Mesendoderm (in vitro differentiated cells): Measurements from ENCODE around the gene CCDC186.
A peak's percentile ranks its signal among the peaks of the same experiment; 100 is the strongest.

ENCODE experiments used
- DNase-seq: peaks from one replicate; pipeline ENCODE4 v3.0.0; 2013
- H2AK5ac ChIP-seq: 2 replicates; pipeline ENCODE4 v1.6.1; 2013; ENCODE audit warnings: low read length, inconsistent platforms
- H2BK120ac ChIP-seq: 2 replicates; pipeline ENCODE4 v1.6.1; 2013; ENCODE audit warnings: low read depth, mild to moderate bottlenecking, low read length, moderate library complexity, mixed read lengths
- H2BK15ac ChIP-seq: replicated peaks from 2 replicates; pipeline ENCODE4 v1.6.1; 2013; ENCODE audit warnings: low read depth, mild to moderate bottlenecking, moderate library complexity
- H2BK5ac ChIP-seq: 2 replicates; pipeline ENCODE4 v1.6.1; 2013; ENCODE audit warnings: low read length, inconsistent platforms
- H3K18ac ChIP-seq: 2 replicates; pipeline ENCODE4 v1.6.1; 2013; ENCODE audit warnings: mild to moderate bottlenecking, low read length, mixed read lengths
- H3K23ac ChIP-seq: one replicate; pipeline ENCODE4 v1.6.1; 2013; ENCODE audit warnings: low read length
- H3K27ac ChIP-seq: 2 replicates; pipeline ENCODE4 v1.5.1; 2013; ENCODE audit warnings: low read depth, mild to moderate bottlenecking, inconsistent platforms, low read length, moderate library complexity
- H3K27me3 ChIP-seq: 2 replicates; pipeline ENCODE4 v1.6.1; 2013; ENCODE audit warnings: low read length, control low read depth, mild to moderate bottlenecking, inconsistent platforms; ENCODE audit not compliant: insufficient read depth, poor library complexity
- H3K36me3 ChIP-seq: 2 replicates; pipeline ENCODE4 v1.6.1; 2013; ENCODE audit warnings: low read length, inconsistent platforms; ENCODE audit not compliant: control insufficient read depth, insufficient read depth
- H3K4ac ChIP-seq: one replicate; pipeline ENCODE4 v1.6.1; 2013; ENCODE audit warnings: low read depth, mild to moderate bottlenecking, low read length, moderate library complexity
- H3K4me1 ChIP-seq: 2 replicates; pipeline ENCODE4 v1.6.1; 2013; ENCODE audit warnings: low read depth, low read length, inconsistent platforms; ENCODE audit not compliant: control insufficient read depth
- H3K4me2 ChIP-seq: 2 replicates; pipeline ENCODE4 v1.6.1; 2013; ENCODE audit warnings: low read length
- H3K4me3 ChIP-seq: 2 replicates; pipeline ENCODE4 v1.5.1; 2013; ENCODE audit warnings: mild to moderate bottlenecking, low read length
- H3K56ac ChIP-seq: one replicate; pipeline ENCODE4 v1.6.1; 2013; ENCODE audit warnings: low read length
- H3K79me1 ChIP-seq: 2 replicates; pipeline ENCODE4 v1.6.1; 2013; ENCODE audit warnings: low read length, inconsistent platforms
- H3K79me2 ChIP-seq: 2 replicates; pipeline ENCODE4 v1.6.1; 2013; ENCODE audit warnings: mild to moderate bottlenecking, low read length; ENCODE audit not compliant: control insufficient read depth, insufficient read depth
- H3K9ac ChIP-seq: 2 replicates; pipeline ENCODE4 v1.6.1; 2013; ENCODE audit warnings: low read length, inconsistent platforms
- H4K5ac ChIP-seq: one replicate; pipeline ENCODE4 v1.6.1; 2013; ENCODE audit warnings: low read length
- H4K8ac ChIP-seq: one replicate; pipeline ENCODE4 v1.6.1; 2013; ENCODE audit warnings: low read depth, mild to moderate bottlenecking, control low read depth, low read length, moderate library complexity
- WGBS: extraction: QIAGEN DNeasy Blood & Tissue Kit; methylation state at CpG from one replicate; pipeline ENCODE4 v1.1.7; 2013; ENCODE audit warnings: low lambda C conversion rate, missing lambda C conversion rate; ENCODE audit not compliant: insufficient coverage; ENCODE audit errors: extremely low coverage; 5-methylcytosine and 5-hydroxymethylcytosine counted together

Gene CCDC186

DNA sequence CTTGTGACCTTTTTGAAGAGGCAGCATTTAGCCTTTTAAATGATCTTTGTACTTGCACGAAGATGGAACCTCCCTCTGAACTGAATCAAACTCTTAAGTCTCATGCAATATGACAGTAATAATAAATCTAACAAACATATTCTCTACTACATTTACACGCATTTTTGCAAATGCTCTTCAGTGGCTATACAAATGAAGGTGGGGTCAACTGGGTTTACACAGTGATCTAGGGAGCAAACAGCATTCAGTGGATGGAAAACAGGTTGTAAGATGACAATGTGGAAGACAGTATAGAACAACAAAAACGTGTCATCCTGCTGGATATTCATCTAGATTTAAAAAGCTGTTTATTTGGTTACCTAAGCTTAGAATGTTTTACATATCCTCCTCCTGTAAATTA, 7.5 kb downstream of the CCDC186 start:
- Histone ChIP-seq H3K27ac (no peak overlapping the region), H3K18ac (no peak overlapping the region), H3K4me1 (peaks cover 4% of the 10 kb centered on the region), H3K4me2 (no peak overlapping the region), H3K9ac (no peak overlapping the region), H3K56ac (no peak overlapping the region), H3K79me2 (peaks cover 27% of the 10 kb centered on the region), H2BK120ac (no peak overlapping the region), H2AK5ac (no peak overlapping the region), H3K36me3 (no peaks in the 10 kb centered on the region), H2BK15ac (no peak overlapping the region), H2BK5ac (no peak overlapping the region), H3K4me3 (no peak overlapping the region), H4K5ac (no peak overlapping the region), H4K8ac (no peak overlapping the region), H3K4ac (no peak overlapping the region), H3K23ac (no peak overlapping the region), H3K27me3 (no peaks in the 10 kb centered on the region), H3K79me1 (peaks cover 7% of the 10 kb centered on the region)
- 100% methylated on average over 1 of the region's 3 CpGs for WGBS
- DNase-seq = no peak

DNA sequence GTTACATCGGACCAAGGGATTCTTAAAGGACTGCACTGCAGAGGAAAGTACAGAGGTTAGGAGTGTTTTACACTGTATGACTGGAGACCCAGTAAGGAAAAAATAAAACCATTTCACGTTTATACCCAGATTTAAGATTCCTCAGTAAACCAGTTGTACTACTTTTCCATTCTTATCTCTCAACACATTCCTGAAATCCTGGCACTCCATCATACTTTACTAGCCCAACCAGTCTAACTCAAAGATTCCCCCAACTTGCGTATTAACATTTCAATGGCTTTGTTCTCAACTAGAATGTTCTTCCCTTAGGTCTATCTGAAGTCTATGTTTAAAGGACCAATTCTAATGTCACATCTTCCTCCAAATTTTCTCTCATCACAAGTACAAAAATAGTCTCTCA, 8.0 kb downstream of the CCDC186 start:
- Histone ChIP-seq H3K79me1 (peaks cover 7% of the 10 kb centered on the region), H4K8ac (no peak overlapping the region), H2BK15ac (no peak overlapping the region), H3K4me1 (peaks cover 4% of the 10 kb centered on the region), H3K4me3 (no peak overlapping the region), H4K5ac (no peak overlapping the region), H3K4ac (no peak overlapping the region), H3K56ac (no peak overlapping the region), H3K36me3 (no peaks in the 10 kb centered on the region), H3K23ac (no peak overlapping the region), H3K79me2 (peaks cover 26% of the 10 kb centered on the region), H3K27me3 (no peaks in the 10 kb centered on the region), H3K9ac (no peak overlapping the region), H3K27ac (no peak overlapping the region), H2BK5ac (no peak overlapping the region), H2BK120ac (no peak overlapping the region), H3K4me2 (no peak overlapping the region), H3K18ac (no peak overlapping the region), H2AK5ac (no peak overlapping the region)
- DNase-seq = peak; percentile 75
- no CpG with 5 or more reads among the region's 3 CpGs for WGBS

DNA sequence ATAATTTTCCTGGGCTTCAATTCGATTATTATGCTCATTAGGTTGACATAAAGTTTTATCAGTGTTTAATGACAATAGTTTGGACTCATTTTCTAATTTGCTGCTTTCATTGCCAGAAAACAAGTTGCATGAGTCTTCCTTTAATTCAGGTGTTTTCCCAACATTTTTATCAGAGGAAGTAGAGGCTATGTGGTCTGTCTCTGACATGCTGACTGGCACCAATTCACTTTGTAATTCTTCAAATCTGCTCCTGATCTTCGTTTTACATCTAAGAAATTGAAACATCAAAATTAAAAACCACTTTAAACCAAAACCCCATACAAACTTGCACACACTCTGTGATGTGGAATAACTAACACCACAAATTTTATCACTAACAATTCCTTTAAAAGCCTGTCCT, 10.9 kb downstream of the CCDC186 start:
- Histone ChIP-seq H3K18ac (no peak overlapping the region), H3K36me3 (no peaks in the 10 kb centered on the region), H3K56ac (no peak overlapping the region), H4K5ac (no peak overlapping the region), H3K4ac (no peak overlapping the region), H4K8ac (no peak overlapping the region), H2BK120ac (no peak overlapping the region), H2BK15ac (no peak overlapping the region), H3K4me3 (no peak overlapping the region), H2AK5ac (no peak overlapping the region), H3K4me1 (peaks cover 4% of the 10 kb centered on the region), H3K4me2 (no peak overlapping the region), H2BK5ac (no peak overlapping the region), H3K79me1 (peaks cover 3% of the 10 kb centered on the region), H3K23ac (no peak overlapping the region), H3K9ac (no peak overlapping the region), H3K27ac (no peak overlapping the region), H3K27me3 (no peaks in the 10 kb centered on the region), H3K79me2 (peaks cover 12% of the 10 kb centered on the region)
- no CpG with 5 or more reads among the region's 2 CpGs for WGBS
- no peak for DNase-seq

DNA sequence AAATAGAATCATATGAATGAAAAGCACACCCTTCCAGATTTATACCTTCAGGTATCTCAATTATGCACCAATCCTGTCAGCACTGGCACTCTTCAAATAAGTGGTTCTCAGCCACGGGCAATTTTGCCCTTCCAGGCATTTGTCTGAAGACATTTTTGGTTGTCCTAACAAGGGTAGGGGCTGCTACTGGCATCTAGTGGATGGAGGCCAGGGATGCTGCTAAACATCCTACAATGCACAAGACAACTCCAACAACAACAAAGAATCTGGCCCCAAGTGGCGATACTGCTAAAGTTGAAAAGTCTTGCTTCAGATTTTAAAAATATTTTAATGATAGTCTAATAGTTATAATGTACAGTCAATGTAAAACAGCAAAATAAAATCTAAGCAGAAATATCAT, 16.1 kb downstream of the CCDC186 start:
- H2BK120ac ChIP-seq = no peak overlapping the region
- no peak overlapping the region for H3K4me3 ChIP-seq
- H3K36me3 ChIP-seq = no peaks in the 10 kb centered on the region
- H2AK5ac ChIP-seq = no peak overlapping the region
- no peak overlapping the region for H3K56ac ChIP-seq
- no peak overlapping the region for H4K5ac ChIP-seq
- no peak overlapping the region for H2BK15ac ChIP-seq
- no peak overlapping the region for H3K9ac ChIP-seq
- H3K4me2 ChIP-seq = no peak overlapping the region
- H3K79me2 ChIP-seq = peaks cover 2% of the 10 kb centered on the region
- H2BK5ac ChIP-seq = no peak overlapping the region
- no peak overlapping the region for H3K27ac ChIP-seq
- no peaks in the 10 kb centered on the region for H3K4me1 ChIP-seq
- H3K27me3 ChIP-seq = no peaks in the 10 kb centered on the region
- no CpG with 5 or more reads among the region's 2 CpGs for WGBS
- no peak overlapping the region for H3K23ac ChIP-seq
- H3K4ac ChIP-seq = no peak overlapping the region
- no peak overlapping the region for H3K18ac ChIP-seq
- peak; percentile 30 for DNase-seq
- no peaks in the 10 kb centered on the region for H3K79me1 ChIP-seq
- H4K8ac ChIP-seq = no peak overlapping the region

DNA sequence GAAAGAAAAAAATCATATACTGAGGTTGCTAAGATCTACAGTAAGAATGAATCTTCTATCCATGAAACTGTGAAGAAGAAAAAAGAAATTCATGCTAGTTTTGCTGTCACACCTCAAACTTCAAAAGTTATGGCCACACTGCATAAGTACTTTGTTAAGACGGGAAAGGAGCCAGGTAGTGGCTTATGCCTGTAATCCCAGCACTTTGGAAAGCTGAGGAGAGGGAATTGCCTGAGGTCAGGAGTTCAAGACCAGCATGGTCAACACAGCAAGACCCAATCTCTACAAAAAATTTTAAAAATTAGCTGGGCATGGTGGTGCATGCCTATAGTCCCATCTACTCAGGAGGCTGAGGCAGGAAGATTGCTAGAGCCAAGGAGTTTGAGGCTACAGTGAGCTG, 22.1 kb downstream of the CCDC186 start:
- H2BK120ac ChIP-seq = no peak overlapping the region
- no peaks in the 10 kb centered on the region for H3K36me3 ChIP-seq
- no peaks in the 10 kb centered on the region for H3K27me3 ChIP-seq
- no peak overlapping the region for H3K23ac ChIP-seq
- DNase-seq = no peak
- no peak overlapping the region for H3K4me2 ChIP-seq
- no peak overlapping the region for H3K18ac ChIP-seq
- H3K4me1 ChIP-seq = no peaks in the 10 kb centered on the region
- WGBS = no CpG with 5 or more reads among the region's 1 CpG
- H3K27ac ChIP-seq = no peak overlapping the region
- H2BK5ac ChIP-seq = no peak overlapping the region
- H3K9ac ChIP-seq = no peak overlapping the region
- H3K79me1 ChIP-seq = no peaks in the 10 kb centered on the region
- H3K79me2 ChIP-seq = no peaks in the 10 kb centered on the region
- H4K5ac ChIP-seq = no peak overlapping the region
- no peak overlapping the region for H3K4ac ChIP-seq
- no peak overlapping the region for H3K4me3 ChIP-seq
- no peak overlapping the region for H2BK15ac ChIP-seq
- no peak overlapping the region for H2AK5ac ChIP-seq
- no peak overlapping the region for H4K8ac ChIP-seq
- no peak overlapping the region for H3K56ac ChIP-seq

DNA sequence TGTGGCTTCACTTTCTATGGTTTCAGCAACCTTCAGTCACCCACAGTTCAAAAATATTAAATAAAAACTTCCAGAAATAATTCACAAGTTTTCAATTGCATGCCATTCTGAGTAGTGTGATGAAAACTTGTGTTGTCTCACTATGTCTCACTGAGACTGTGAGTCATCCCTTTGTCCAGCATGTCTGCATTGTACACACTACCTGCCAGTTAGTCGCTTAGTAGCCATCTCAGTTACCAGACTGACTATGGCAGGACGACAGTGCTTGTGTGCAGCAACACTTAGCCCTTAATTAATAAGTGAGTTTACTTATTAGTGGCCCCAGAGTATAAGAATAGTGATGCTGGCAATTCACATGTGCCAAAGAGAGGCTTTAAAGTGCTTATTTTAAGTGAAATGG, 22.5 kb downstream of the CCDC186 start:
- no peak overlapping the region for H3K56ac ChIP-seq
- H3K4ac ChIP-seq = no peak overlapping the region
- H4K8ac ChIP-seq = no peak overlapping the region
- H3K79me2 ChIP-seq = no peaks in the 10 kb centered on the region
- H3K27ac ChIP-seq = no peak overlapping the region
- no peaks in the 10 kb centered on the region for H3K27me3 ChIP-seq
- no peaks in the 10 kb centered on the region for H3K4me1 ChIP-seq
- no peak overlapping the region for H2BK15ac ChIP-seq
- no peak for DNase-seq
- no peak overlapping the region for H3K18ac ChIP-seq
- H4K5ac ChIP-seq = no peak overlapping the region
- H3K9ac ChIP-seq = no peak overlapping the region
- no peaks in the 10 kb centered on the region for H3K79me1 ChIP-seq
- no CpG with 5 or more reads among the region's 2 CpGs for WGBS
- no peak overlapping the region for H3K23ac ChIP-seq
- H3K36me3 ChIP-seq = no peaks in the 10 kb centered on the region
- no peak overlapping the region for H2BK120ac ChIP-seq
- no peak overlapping the region for H2BK5ac ChIP-seq
- H3K4me2 ChIP-seq = no peak overlapping the region
- H3K4me3 ChIP-seq = no peak overlapping the region
- H2AK5ac ChIP-seq = no peak overlapping the region
